GM18508 (cell line): ENCODE data around the gene TAX1BP1.

Source experiments
- ATAC-seq: cut with Tn5 transposase; IDR thresholded peaks from one replicate; pipeline ENCODE4 v1.9.1; 2021; ENCODE audit warnings: moderate number of reproducible peaks; ENCODE audit not compliant: insufficient read depth, unreplicated experiment

Gene TAX1BP1

GRCh38 chr7:27872356-27873275, 132.7 kb downstream of the TAX1BP1 start:
- ATAC-seq = no peak

DNA sequence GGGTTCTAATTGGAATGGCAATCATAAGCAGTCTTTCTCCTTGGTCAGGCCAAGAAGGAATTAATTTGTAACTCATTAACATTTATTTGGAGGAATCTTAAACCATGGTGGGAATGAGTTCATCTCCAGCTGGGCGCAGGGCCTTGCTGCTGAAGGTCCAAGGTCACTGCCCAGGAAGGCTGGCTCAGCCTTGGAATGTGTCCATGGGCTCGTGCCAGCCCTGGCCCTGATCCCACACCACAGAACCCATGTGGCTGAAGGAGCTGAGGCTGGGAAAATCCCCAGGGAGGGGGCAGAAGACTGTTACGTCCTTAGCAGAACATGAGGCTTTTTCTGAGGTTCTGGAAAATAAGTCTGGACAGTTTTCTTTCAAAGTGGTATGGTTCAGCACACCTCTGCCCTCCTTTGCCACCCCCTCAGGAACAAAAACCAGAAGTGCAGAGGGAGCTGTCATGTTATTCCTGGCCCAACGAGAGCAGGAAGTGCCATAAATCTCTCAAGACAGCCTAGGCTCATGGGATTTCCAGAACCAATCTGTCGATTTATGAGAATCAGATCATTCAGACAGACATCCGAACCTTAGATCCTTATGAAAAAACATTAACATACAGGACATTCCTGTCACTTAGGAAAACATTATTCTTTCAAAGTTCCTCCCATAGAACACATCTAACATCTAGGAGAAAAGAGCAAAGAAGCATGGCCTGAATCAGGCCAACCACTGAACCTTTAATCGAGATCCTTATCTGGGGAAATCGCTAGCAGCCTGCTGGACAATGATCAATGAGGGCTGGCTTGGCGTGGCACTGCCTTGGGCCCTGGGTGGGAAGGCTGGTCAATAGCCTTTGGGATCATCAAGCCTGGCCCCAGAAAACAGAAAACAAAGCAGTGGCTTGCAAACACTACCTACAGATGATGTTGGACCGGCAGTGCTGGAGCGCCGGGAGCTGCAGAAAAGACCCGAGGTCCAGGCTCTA, 134.3 kb downstream of the TAX1BP1 start:
- ATAC-seq = no peak

DNA sequence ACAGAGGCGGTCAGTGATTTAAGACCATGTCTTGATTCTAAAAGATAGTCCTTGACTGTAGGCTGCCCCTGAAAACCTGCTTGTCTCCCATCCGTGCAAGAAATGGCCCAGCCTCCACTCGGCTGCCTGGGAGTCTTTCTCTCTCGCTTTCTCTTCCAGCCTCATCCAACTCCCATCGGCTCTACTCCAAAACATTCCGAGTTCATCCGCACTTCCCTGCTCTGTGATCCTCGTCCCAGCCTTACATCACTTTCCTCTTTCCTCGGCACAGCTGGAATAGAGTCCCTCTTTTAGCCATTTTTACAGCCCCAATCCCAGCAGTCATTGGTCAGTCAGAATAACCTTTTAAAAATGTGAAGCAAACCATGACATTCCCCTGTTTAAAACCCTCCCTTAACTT, 135.1 kb downstream of the TAX1BP1 start:
- no peak for ATAC-seq

DNA sequence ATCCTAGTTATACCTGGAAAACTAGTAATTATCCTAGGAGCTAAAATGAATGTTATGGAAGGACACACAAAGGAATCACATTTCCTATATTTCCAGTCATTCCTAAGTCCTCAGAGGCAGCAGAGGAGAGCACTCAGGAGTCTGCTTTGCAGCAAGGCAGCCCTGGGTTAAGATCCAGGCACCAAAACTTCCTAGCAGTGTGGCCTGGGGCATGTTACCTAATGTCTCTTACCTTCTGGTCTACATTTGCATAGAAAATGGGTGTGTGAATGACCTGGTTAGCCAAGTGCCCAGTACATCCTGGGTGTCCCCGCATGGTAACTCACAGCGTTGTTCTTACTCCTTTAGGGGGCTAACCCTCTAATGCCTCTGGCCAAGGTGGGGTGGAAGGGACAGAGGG, 135.9 kb downstream of the TAX1BP1 start:
- ATAC-seq = no peak

DNA sequence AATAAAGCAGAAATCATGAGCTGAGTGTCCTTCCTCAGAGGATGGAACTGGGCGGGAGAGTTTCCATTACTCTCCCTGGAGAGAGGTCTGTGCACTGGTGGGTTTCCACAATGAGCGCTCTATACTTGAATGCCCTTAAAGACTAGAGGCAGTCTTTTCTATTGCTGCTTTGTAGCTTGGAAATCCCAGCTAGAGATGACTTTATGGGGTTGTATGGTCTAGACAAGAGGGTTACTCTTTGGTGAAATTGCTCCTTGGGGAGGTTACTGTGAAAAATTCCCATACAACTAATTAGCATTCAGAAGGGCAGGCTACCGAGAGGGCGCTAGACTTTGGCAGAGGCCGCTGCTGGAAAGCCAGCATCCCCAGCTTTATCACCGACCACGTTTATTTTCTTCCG, 136.8 kb downstream of the TAX1BP1 start:
- no peak for ATAC-seq
